Effector memory CD8-positive, alpha-beta T cell (primary cell): ENCODE measurements around the gene TBC1D1.

Experiments
- ATAC-seq: fragments of 150-1000 bp; cut with Tn5 transposase; replicated peaks from 2 replicates; pipeline ENCODE4 v1.10.0; 2021; ENCODE audit warnings: mild to moderate bottlenecking, moderate library complexity
- DNase-seq, 3 experiments: peaks; one replicate each; pipeline ENCODE4 v3.0.0; 2021
- H3K27ac Mint-ChIP-seq, 2 donors: one replicate each; pipeline ENCODE4 v1.8.0; 2022; ENCODE audit warnings: mild to moderate bottlenecking in 2 of 2, mixed read lengths in 2 of 2, moderate library complexity in 2 of 2
- H3K27me3 Mint-ChIP-seq, 2 donors: one replicate each; pipeline ENCODE4 v1.8.0; 2022; ENCODE audit warnings: mixed read lengths in 2 of 2
- H3K36me3 Mint-ChIP-seq: one replicate; pipeline ENCODE4 v1.8.0; 2022; ENCODE audit warnings: mild to moderate bottlenecking, moderate library complexity, mixed read lengths; ENCODE audit not compliant: insufficient read depth
- H3K4me1 Mint-ChIP-seq, 2 donors: one replicate each; pipeline ENCODE4 v1.8.0; 2022; ENCODE audit warnings: low read depth in 2 of 2, mixed read lengths in 2 of 2
- H3K4me3 Mint-ChIP-seq, 2 donors: one replicate each; pipeline ENCODE4 v1.8.0; 2022; ENCODE audit warnings: mild to moderate bottlenecking in 2 of 2, mixed read lengths in 2 of 2, moderate library complexity in 2 of 2
- H3K9me3 Mint-ChIP-seq, 2 donors: one replicate each; pipeline ENCODE4 v1.8.0; 2022; ENCODE audit warnings: mixed read lengths in 2 of 2

The TBC1D1 gene

GRCh38 chr4:38062088-38062775 is 171.3 kb downstream of the TBC1D1 start:
- peak; percentile 52 to 55 (median 54) for DNase-seq
- Mint-ChIP-seq H3K27ac (peak overlapping the region; percentile 15 to 57), H3K4me3 (peak overlapping the region; percentile 52 to 67), H3K9me3 (no peaks in the 10 kb centered on the region), H3K4me1 (peaks cover 7 to 8% of the 10 kb centered on the region in 2 donors), H3K27me3 (no peaks in the 10 kb centered on the region), H3K36me3 (peaks cover 23% of the 10 kb centered on the region)
- ATAC-seq: peak; percentile 73

- DNase-seq: no peak
- Mint-ChIP-seq H3K4me1 (peaks cover 7 to 8% of the 10 kb centered on the region in 2 donors), H3K27ac (no peak overlapping the region), H3K36me3 (peaks cover 25% of the 10 kb centered on the region), H3K27me3 (no peaks in the 10 kb centered on the region), H3K4me3 (peak overlapping the region in 1 of 2 donors; percentile 67), H3K9me3 (no peaks in the 10 kb centered on the region)
- no peak for ATAC-seq
Measured at GRCh38 chr4:38062776-38063097, 171.9 kb downstream of the TBC1D1 start.

GRCh38 chr4:38065176-38065575 is 174.3 kb downstream of the TBC1D1 start:
- H3K4me1 Mint-ChIP-seq: peaks cover 12 to 13% of the 10 kb centered on the region in 2 donors
- no peaks in the 10 kb centered on the region for H3K9me3 Mint-ChIP-seq
- peaks cover 19% of the 10 kb centered on the region for H3K36me3 Mint-ChIP-seq
- no peak overlapping the region for H3K4me3 Mint-ChIP-seq
- ATAC-seq (no peak), DNase-seq (no peak)
- no peaks in the 10 kb centered on the region for H3K27me3 Mint-ChIP-seq
- H3K27ac Mint-ChIP-seq: no peak overlapping the region

GRCh38 chr4:38065900-38066299 is 175.0 kb downstream of the TBC1D1 start:
- no peak overlapping the region for H3K27ac Mint-ChIP-seq
- H3K36me3 Mint-ChIP-seq: peaks cover 15% of the 10 kb centered on the region
- DNase-seq (no peak), ATAC-seq (no peak)
- no peaks in the 10 kb centered on the region for H3K27me3 Mint-ChIP-seq
- H3K4me3 Mint-ChIP-seq: no peak overlapping the region
- H3K9me3 Mint-ChIP-seq: no peaks in the 10 kb centered on the region
- H3K4me1 Mint-ChIP-seq: peaks cover 12 to 13% of the 10 kb centered on the region in 2 donors

- Mint-ChIP-seq H3K27me3 (no peaks in the 10 kb centered on the region), H3K4me1 (peaks cover 6 to 9% of the 10 kb centered on the region in 2 donors), H3K9me3 (no peaks in the 10 kb centered on the region), H3K27ac (peak overlapping the region in 1 of 2 donors; percentile 5), H3K4me3 (no peak overlapping the region), H3K36me3 (peaks cover 15% of the 10 kb centered on the region)
- DNase-seq (no peak), ATAC-seq (no peak)
Measured at GRCh38 chr4:38067499-38067898, 176.6 kb downstream of the TBC1D1 start.

GRCh38 chr4:38068107-38068506 is 177.2 kb downstream of the TBC1D1 start:
- DNase-seq (no peak), ATAC-seq (no peak)
- H3K27me3 Mint-ChIP-seq: no peaks in the 10 kb centered on the region
- H3K36me3 Mint-ChIP-seq: peaks cover 18% of the 10 kb centered on the region
- H3K9me3 Mint-ChIP-seq: no peaks in the 10 kb centered on the region
- peaks cover 6 to 9% of the 10 kb centered on the region in 2 donors for H3K4me1 Mint-ChIP-seq
- peak overlapping the region; percentile 5 to 15 for H3K27ac Mint-ChIP-seq
- H3K4me3 Mint-ChIP-seq: no peak overlapping the region

- H3K9me3 Mint-ChIP-seq: no peaks in the 10 kb centered on the region
- ATAC-seq (no peak), DNase-seq (no peak)
- no peaks in the 10 kb centered on the region for H3K27me3 Mint-ChIP-seq
- peaks cover 12% of the 10 kb centered on the region for H3K36me3 Mint-ChIP-seq
- H3K4me3 Mint-ChIP-seq: no peak overlapping the region
- no peak overlapping the region for H3K27ac Mint-ChIP-seq
- peaks cover 6 to 7% of the 10 kb centered on the region in 2 donors for H3K4me1 Mint-ChIP-seq
Measured at GRCh38 chr4:38069271-38069760, 178.4 kb downstream of the TBC1D1 start.

GRCh38 chr4:38071801-38072431 is 181.0 kb downstream of the TBC1D1 start:
- Mint-ChIP-seq H3K27me3 (no peaks in the 10 kb centered on the region), H3K4me1 (peaks cover 6 to 7% of the 10 kb centered on the region in 2 donors), H3K4me3 (no peak overlapping the region), H3K9me3 (no peaks in the 10 kb centered on the region), H3K27ac (peak overlapping the region in 1 of 2 donors; percentile 33), H3K36me3 (peaks cover 11% of the 10 kb centered on the region)
- DNase-seq (no peak), ATAC-seq (no peak)

GRCh38 chr4:38072578-38072977 is 181.7 kb downstream of the TBC1D1 start:
- ATAC-seq: no peak
- Mint-ChIP-seq H3K27ac (peak overlapping the region in 1 of 2 donors; percentile 36), H3K4me3 (no peak overlapping the region), H3K27me3 (no peaks in the 10 kb centered on the region), H3K4me1 (peaks cover 6 to 7% of the 10 kb centered on the region in 2 donors), H3K36me3 (peaks cover 11% of the 10 kb centered on the region), H3K9me3 (no peaks in the 10 kb centered on the region)
- DNase-seq: no peak

GRCh38 chr4:38073596-38074234 is 182.8 kb downstream of the TBC1D1 start:
- Mint-ChIP-seq H3K4me3 (no peak overlapping the region), H3K36me3 (peaks cover 3% of the 10 kb centered on the region), H3K9me3 (no peaks in the 10 kb centered on the region), H3K27ac (no peak overlapping the region), H3K4me1 (peaks cover 2 to 6% of the 10 kb centered on the region in 2 donors), H3K27me3 (no peaks in the 10 kb centered on the region)
- ATAC-seq (no peak), DNase-seq (no peak)

- H3K4me3 Mint-ChIP-seq: no peak overlapping the region
- peak; percentile 7 for ATAC-seq
- peaks cover 3% of the 10 kb centered on the region for H3K36me3 Mint-ChIP-seq
- H3K4me1 Mint-ChIP-seq: peaks cover 2 to 5% of the 10 kb centered on the region in 2 donors
- no peaks in the 10 kb centered on the region for H3K27me3 Mint-ChIP-seq
- no peak for DNase-seq
- no peaks in the 10 kb centered on the region for H3K9me3 Mint-ChIP-seq
- no peak overlapping the region for H3K27ac Mint-ChIP-seq
Measured at GRCh38 chr4:38075370-38076152, 184.7 kb downstream of the TBC1D1 start.

- Mint-ChIP-seq H3K9me3 (no peaks in the 10 kb centered on the region), H3K27ac (peak overlapping the region in 1 of 2 donors; percentile 19), H3K36me3 (peaks cover 3% of the 10 kb centered on the region), H3K4me1 (peaks cover 2 to 5% of the 10 kb centered on the region in 2 donors), H3K27me3 (no peaks in the 10 kb centered on the region), H3K4me3 (no peak overlapping the region)
- no peak for DNase-seq
- no peak for ATAC-seq
Measured at GRCh38 chr4:38076153-38076669, 185.3 kb downstream of the TBC1D1 start.
